BE2C (cell line): ENCODE data around the gene MAPKAPK2.

Experiments
- DNase-seq: peaks from one replicate; pipeline ENCODE4 v3.0.0-alpha.2; 2020
- H3K27me3 ChIP-seq: fragments of 250-450 bp; sonication (Bioruptor Pico); 2 replicates; pipeline ENCODE4 v1.5.1; 2020; ENCODE audit warnings: mild to moderate bottlenecking
- H3K36me3 ChIP-seq: fragments of 250-450 bp; sonication (Bioruptor Pico); 2 replicates; pipeline ENCODE4 v1.5.1; 2020; ENCODE audit warnings: mild to moderate bottlenecking
- H3K4me1 ChIP-seq: fragments of 250-450 bp; sonication (Bioruptor Pico); 2 replicates; pipeline ENCODE4 v1.5.1; 2020
- H3K4me3 ChIP-seq: 2 replicates; pipeline ENCODE4 v1.5.1; 2011; ENCODE audit warnings: low read depth, low read length
- H3K9me3 ChIP-seq: fragments of 250-450 bp; sonication (Bioruptor Pico); 2 replicates; pipeline ENCODE4 v1.5.1; 2020
- CTCF ChIP-seq: IDR thresholded peaks from 2 replicates; pipeline ENCODE4 v1.5.1; 2012; ENCODE audit warnings: mild to moderate bottlenecking, low read depth, low read length

The MAPKAPK2 gene

GRCh38 chr1:206783506-206783905 is 98.8 kb downstream of the MAPKAPK2 start:
- Histone ChIP-seq H3K9me3 (no peaks in the 10 kb centered on the region), H3K4me1 (no peaks in the 10 kb centered on the region), H3K36me3 (no peaks in the 10 kb centered on the region), H3K4me3 (no peak overlapping the region), H3K27me3 (no peaks in the 10 kb centered on the region)
- TF ChIP-seq CTCF: no peak
- no peak for DNase-seq
